GM18519 (cell line): ENCODE results near the gene PABPN1L.

Source experiments
- ATAC-seq: cut with Tn5 transposase; IDR thresholded peaks from one replicate; pipeline ENCODE4 v1.9.1; 2021; ENCODE audit warnings: mild to moderate bottlenecking, moderate library complexity; ENCODE audit not compliant: unreplicated experiment, low FRiP score

Gene PABPN1L

GRCh38 chr16:88870608-88871348 lies 4.3 kb upstream of the PABPN1L start:
- ATAC-seq, result no peak

GRCh38 chr16:88869673-88869980 lies 3.2 kb upstream of the PABPN1L start:
- no peak for ATAC-seq

GRCh38 chr16:88868974-88869672 lies 2.7 kb upstream of the PABPN1L start:
- no peak for ATAC-seq

DNA sequence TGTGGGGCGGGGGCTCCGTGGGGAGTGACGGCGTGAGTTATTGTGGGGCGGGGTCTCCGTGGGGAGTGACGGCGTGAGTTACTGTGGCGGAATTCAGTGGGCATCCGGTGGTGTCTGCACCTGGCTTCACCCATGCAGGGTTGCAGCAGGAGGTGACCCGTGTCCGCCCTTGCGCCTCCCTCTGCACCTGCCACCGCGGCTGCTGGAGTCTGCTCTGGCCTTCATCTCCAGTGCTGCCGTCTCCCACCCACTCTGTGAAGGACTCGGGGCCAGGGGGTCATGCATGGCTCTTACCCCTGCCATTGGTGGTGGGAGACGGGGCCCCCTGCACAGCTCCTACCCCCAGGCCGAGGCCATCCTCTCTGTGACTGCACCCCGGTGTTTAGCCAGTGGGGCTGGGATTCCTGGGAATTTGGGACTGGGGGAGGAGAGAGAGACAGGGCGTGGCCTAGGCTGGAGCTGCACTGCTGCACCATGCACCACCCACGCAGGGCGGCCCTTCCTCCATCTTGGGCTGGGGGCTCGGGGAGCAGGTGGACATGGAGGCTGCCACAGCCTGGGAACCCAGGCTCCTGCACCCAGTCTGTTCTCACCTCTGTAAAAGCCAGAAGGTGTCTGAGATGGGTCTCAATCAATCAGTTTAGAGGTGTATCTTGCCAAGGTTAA lies 1.3 kb upstream of the PABPN1L start:
- no peak for ATAC-seq

- no peak for ATAC-seq
These were observed 718 bp downstream of the PABPN1L start for GRCh38 chr16:88865742-88866141.

- ATAC-seq, result no peak
These were observed 1.1 kb downstream of the PABPN1L start for GRCh38 chr16:88865310-88865709.

GRCh38 chr16:88864521-88864920 lies 1.9 kb downstream of the PABPN1L start:
- ATAC-seq, result no peak

DNA sequence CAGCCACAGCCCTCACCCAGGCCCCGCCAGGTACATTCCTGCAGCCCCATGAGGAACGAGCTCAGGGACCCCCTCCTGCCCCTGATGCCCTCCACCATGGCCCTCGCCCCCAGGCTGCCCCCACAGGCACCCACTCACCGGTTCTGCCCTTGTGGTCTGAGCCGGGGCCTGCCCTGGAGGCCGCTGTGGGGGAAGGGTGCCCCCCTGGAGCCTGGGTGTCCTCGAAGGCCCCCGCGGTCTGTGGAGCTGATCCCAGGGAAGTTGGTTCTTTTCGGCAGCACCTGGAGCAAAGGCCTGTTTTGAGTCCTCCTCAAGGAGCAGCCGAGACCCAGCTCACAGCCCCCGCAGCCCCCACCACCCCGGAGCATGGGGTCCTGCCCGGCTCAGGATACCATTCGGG lies 2.4 kb downstream of the PABPN1L start:
- ATAC-seq, result no peak

DNA sequence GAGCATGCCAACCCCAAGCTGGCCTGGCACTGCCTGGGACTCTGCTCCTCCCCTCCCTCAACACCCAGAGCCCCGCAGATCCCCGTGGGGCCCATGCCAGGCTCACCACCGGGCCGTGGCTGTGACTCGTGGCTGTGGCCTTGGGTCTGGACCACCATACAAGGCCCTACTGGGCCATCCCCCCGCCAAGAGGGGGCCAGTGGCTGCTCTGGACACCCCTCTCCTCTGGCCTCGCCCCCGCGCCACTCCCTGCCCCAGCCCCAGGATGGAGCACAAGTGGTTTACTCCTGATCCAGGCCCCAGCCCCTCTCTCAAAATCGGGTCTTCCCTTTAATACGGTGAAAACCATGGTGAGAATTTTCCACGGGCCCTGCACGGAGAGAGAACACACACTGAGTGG lies 3.0 kb downstream of the PABPN1L start:
- no peak for ATAC-seq

GRCh38 chr16:88862968-88863367 lies 3.5 kb downstream of the PABPN1L start:
- no peak for ATAC-seq

GRCh38 chr16:88861359-88861758 lies 5.1 kb downstream of the PABPN1L start:
- no peak for ATAC-seq

- no peak for ATAC-seq
These were observed 6.9 kb downstream of the PABPN1L start for GRCh38 chr16:88859381-88860091.

- no peak for ATAC-seq
These were observed 8.6 kb downstream of the PABPN1L start for GRCh38 chr16:88857728-88858339.

- peak; percentile 58 for ATAC-seq
These were observed 9.4 kb downstream of the PABPN1L start, which contains the start of the genes GALNS and TRAPPC2L for GRCh38 chr16:88856828-88857727. GALNS (minus strand) TSS chr16:88856947; CDS start chr16:88856877, 70 bp downstream. TRAPPC2L (plus strand) TSS chr16:88857127; CDS start chr16:88857151, 24 bp downstream.

- no peak for ATAC-seq
These were observed 10.2 kb downstream of the PABPN1L start for GRCh38 chr16:88856122-88856827.

GRCh38 chr16:88855736-88856121 lies 10.7 kb downstream of the PABPN1L start:
- no peak for ATAC-seq

DNA sequence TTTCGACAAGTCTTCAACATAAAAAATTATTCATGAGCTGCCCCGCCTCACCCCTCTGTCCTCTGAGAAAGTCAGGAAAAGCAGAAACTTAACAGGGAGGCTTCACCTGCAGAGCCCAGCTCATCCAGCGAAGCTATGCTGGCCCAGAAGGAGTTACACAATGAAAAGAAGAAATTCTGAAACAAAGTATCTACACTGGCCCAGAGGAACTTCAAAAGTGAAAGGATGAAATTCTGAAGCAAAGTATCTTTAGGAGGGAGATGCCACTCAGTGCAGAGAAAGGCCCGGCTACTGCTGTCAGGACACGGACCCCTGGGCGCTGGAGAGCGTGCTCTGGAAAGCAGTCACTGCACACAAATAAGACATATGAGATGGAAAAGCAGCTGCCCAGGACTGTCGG lies 11.3 kb downstream of the PABPN1L start:
- no peak for ATAC-seq

DNA sequence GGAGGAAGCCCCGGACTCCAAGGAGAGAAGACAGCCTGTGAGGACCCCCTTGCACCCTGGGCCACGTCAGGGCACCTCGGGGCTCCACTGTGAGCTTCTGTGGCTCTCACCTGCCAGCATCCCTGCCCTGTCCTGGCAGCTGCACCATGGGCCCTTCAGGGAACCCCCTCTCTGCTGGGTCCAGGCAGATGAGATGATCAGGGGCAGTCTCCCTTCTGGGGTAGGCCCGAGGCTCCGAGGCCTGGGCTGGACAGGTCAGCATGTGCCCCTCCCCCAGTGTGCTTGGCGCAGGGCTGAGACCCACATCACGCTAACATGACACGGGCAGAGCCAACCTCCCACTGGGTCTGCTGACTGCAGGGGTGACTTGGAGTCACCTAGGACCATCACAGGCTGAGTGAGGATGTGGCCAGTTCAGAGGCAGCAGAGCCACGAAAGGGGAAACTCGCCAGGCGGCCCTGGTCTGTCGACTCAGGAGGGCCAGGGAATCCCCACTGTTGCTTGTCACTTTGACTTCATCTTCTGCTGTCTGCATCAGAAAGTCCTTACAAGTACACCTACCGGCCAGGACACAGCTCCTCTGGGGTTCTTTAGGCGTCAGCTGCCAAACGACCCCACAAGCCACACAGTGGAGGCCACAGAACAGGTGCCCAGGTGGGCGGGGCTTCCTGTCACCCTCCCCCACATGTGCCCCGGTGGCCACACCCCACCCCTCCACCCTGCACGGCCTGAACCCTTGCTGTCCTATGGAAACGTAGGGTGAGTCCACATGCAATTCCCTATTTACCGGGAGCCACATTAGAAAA lies 12.0 kb downstream of the PABPN1L start:
- ATAC-seq, result no peak
